DND-41 (cell line): Measurements from ENCODE around the gene HHIPL2.

ENCODE experiments used
- CTCF ChIP-seq: IDR thresholded peaks from 2 replicates; pipeline ENCODE4 v1.5.1; 2012; ENCODE audit warnings: borderline replicate concordance, low read length, moderate library complexity, mild to moderate bottlenecking; ENCODE audit not compliant: poor library complexity, severe bottlenecking; ENCODE audit errors: extremely low read depth
- EZH2 ChIP-seq: IDR thresholded peaks from 3 replicates; pipeline ENCODE4 v1.6.1; 2012; ENCODE audit warnings: borderline replicate concordance, low read depth, mild to moderate bottlenecking, moderate library complexity, low read length, inconsistent platforms; ENCODE audit not compliant: severe bottlenecking

GRCh38 chr1:222561656-222562055 is 13.8 kb upstream of the HHIPL2 start:
- TF ChIP-seq CTCF, result peak; percentile 14
- TF ChIP-seq EZH2, result no peak
